CD4-positive, alpha-beta T cell (primary cell): ENCODE data around the gene KRABD2.

Experiments
- ATAC-seq: fragments of 200-7000 bp; cut with Tn5 transposase; one replicate; pipeline ENCODE4 v1.10.0; 2022; ENCODE audit warnings: mild to moderate bottlenecking; ENCODE audit not compliant: poor library complexity
- CTCF ChIA-PET: fragments of 350-600 bp; sonication (Branson Sonifier 250); formaldehyde crosslinking; loops from one replicate; lab custom pipeline; 2021; ENCODE audit warnings: antibody characterized with exemption, inconsistent platforms; lab: Charles Lee
- POLR2A ChIA-PET: fragments of 350-600 bp; sonication (Branson Sonifier 250); formaldehyde crosslinking; loops from one replicate; lab custom pipeline; 2021; ENCODE audit warnings: antibody characterized with exemption, inconsistent platforms; lab: Charles Lee
- DNase-seq, 14 experiments: peaks; one replicate each; pipeline ENCODE4 v3.0.0-alpha.2; 2013 to 2020; ENCODE audit warnings: mixed read lengths in 2 of 14
- H3K27ac ChIP-seq, 2 donors: one replicate each; pipeline versions ENCODE4 v1.5.1 to v1.7.0; 2013; ENCODE audit warnings: low read length in 2 of 2, low read depth in 1 of 2, mild to moderate bottlenecking in 1 of 2
- H3K27me3 ChIP-seq, 2 experiments: 1 replicate in 1 of 2; 2 replicates in 1 of 2; pipeline versions ENCODE4 v1.6.1 to v1.7.0; 2013; ENCODE audit warnings: low read length in 2 of 2, control low read depth in 1 of 2, mild to moderate bottlenecking in 1 of 2, moderate library complexity in 1 of 2; ENCODE audit not compliant: insufficient read depth in 2 of 2, control insufficient read depth in 1 of 2
- H3K36me3 ChIP-seq: one replicate; pipeline ENCODE4 v1.6.1; 2013; ENCODE audit warnings: low read length, control low read depth; ENCODE audit not compliant: insufficient read depth
- H3K4me1 ChIP-seq: one replicate; pipeline ENCODE4 v1.6.1; 2013; ENCODE audit warnings: low read length, control low read depth; ENCODE audit not compliant: insufficient read depth
- H3K4me3 ChIP-seq: one replicate; pipeline ENCODE4 v1.5.1; 2013; ENCODE audit warnings: mild to moderate bottlenecking, low read length, moderate library complexity
- H3K9me3 ChIP-seq, 2 experiments: 1 replicate in 1 of 2; 2 replicates in 1 of 2; pipeline versions ENCODE4 v1.6.1 to v1.7.0; 2013; ENCODE audit warnings: low read length in 2 of 2, mild to moderate bottlenecking in 2 of 2, control low read depth in 1 of 2, moderate library complexity in 1 of 2; ENCODE audit not compliant: control insufficient read depth in 1 of 2, insufficient read depth in 1 of 2
- H3K27ac Mint-ChIP-seq: one replicate; pipeline ENCODE4 v1.8.0; 2020; ENCODE audit warnings: mixed read lengths
- H3K27me3 Mint-ChIP-seq: one replicate; pipeline ENCODE4 v1.8.0; 2021; ENCODE audit warnings: mixed read lengths
- H3K36me3 Mint-ChIP-seq: one replicate; pipeline ENCODE4 v1.8.0; 2021; ENCODE audit warnings: low read depth, mixed read lengths
- H3K4me1 Mint-ChIP-seq: one replicate; pipeline ENCODE4 v1.8.0; 2021; ENCODE audit warnings: low read depth, mixed read lengths
- H3K4me3 Mint-ChIP-seq: one replicate; pipeline ENCODE4 v1.8.0; 2020; ENCODE audit warnings: mild to moderate bottlenecking, mixed read lengths
- H3K9me3 Mint-ChIP-seq: one replicate; pipeline ENCODE4 v1.8.0; 2020; ENCODE audit warnings: mixed read lengths
- CTCF ChIP-seq: fragments of 200-600 bp; IDR thresholded peaks from one replicate; pipeline ENCODE4 v1.8.0; 2022; ENCODE audit warnings: antibody characterized with exemption, mild to moderate bottlenecking
- intact Hi-C, 2 experiments: fragments of 100-400 bp; cut with DNase I in 1 of 2; cut with micrococcal nuclease in 1 of 2; formaldehyde crosslinking; loops; one replicate each; pipeline versions ENCODE4 v1.15.1 to v1.9.0; 2023 to 2025; cut with DNase I, micrococcal nuclease

KRABD2 gene

GRCh38 chr17:8412089-8412488 is 35.6 kb upstream of the KRABD2 start:
- TF ChIP-seq CTCF, result no peak
- intact Hi-C loops, result loop anchor here in 1 of 2 experiments (10.0 kb wide), 1 partner anchor 483 kb away; no protein-coding TSS in a partner anchor
- peaks cover 16% of the 10 kb centered on the region for H3K4me1 ChIP-seq
- ChIA-PET CTCF (no interaction called here), POLR2A (no interaction called here)
- no peak for DNase-seq
- Mint-ChIP-seq H3K27me3 (peaks cover 9% of the 10 kb centered on the region), H3K27ac (no peak overlapping the region), H3K4me1 (peaks cover 10% of the 10 kb centered on the region), H3K36me3 (no peaks in the 10 kb centered on the region), H3K4me3 (no peak overlapping the region), H3K9me3 (no peaks in the 10 kb centered on the region)
- ATAC-seq, result no peak
- H3K9me3 ChIP-seq, result no peaks in the 10 kb centered on the region
- H3K27ac ChIP-seq, result no peak overlapping the region
- H3K27me3 ChIP-seq, result peaks cover 0 to 7% of the 10 kb centered on the region in 2 experiments
- H3K4me3 ChIP-seq, result no peak overlapping the region
- H3K36me3 ChIP-seq, result no peaks in the 10 kb centered on the region

GRCh38 chr17:8410883-8411238 is 34.4 kb upstream of the KRABD2 start:
- DNase-seq (no peak), ATAC-seq (no peak)
- Mint-ChIP-seq H3K9me3 (no peaks in the 10 kb centered on the region), H3K27me3 (peaks cover 9% of the 10 kb centered on the region), H3K4me1 (peaks cover 10% of the 10 kb centered on the region), H3K4me3 (no peak overlapping the region), H3K27ac (no peak overlapping the region), H3K36me3 (no peaks in the 10 kb centered on the region)
- no peaks in the 10 kb centered on the region for H3K9me3 ChIP-seq
- H3K36me3 ChIP-seq, result no peaks in the 10 kb centered on the region
- ChIA-PET CTCF (interaction anchor here (1.3 to 1.6 kb wide), 3 partner anchors 26 to 336 kb away, joined by 3 to 11 read pairs (median 6); partner anchors contain the start of gene NDEL1), POLR2A (interaction anchor here (1.2 kb wide), 2 partner anchors 25 to 26 kb away, joined by 5 to 6 read pairs; partner anchors contain the start of gene NDEL1)
- no peak overlapping the region for H3K4me3 ChIP-seq
- H3K27me3 ChIP-seq, result peaks cover 0 to 7% of the 10 kb centered on the region in 2 experiments
- peaks cover 16% of the 10 kb centered on the region for H3K4me1 ChIP-seq
- no peak overlapping the region for H3K27ac ChIP-seq
- intact Hi-C loops, result loop anchor here (1.0 to 10.0 kb wide), 6 partner anchors 24 to 588 kb away; partner anchors contain the start of gene NDEL1 (in 1 of the 2)
- TF ChIP-seq CTCF, result no peak

GRCh38 chr17:8409966-8410882 is 33.7 kb upstream of the KRABD2 start:
- H3K36me3 Mint-ChIP-seq, result no peaks in the 10 kb centered on the region
- H3K4me1 Mint-ChIP-seq, result peaks cover 10% of the 10 kb centered on the region
- TF ChIP-seq CTCF, result peak; percentile 96
- H3K9me3 Mint-ChIP-seq, result no peaks in the 10 kb centered on the region
- Histone ChIP-seq H3K27ac (no peak overlapping the region), H3K4me3 (no peak overlapping the region), H3K36me3 (no peaks in the 10 kb centered on the region), H3K4me1 (peaks cover 16% of the 10 kb centered on the region), H3K9me3 (no peaks in the 10 kb centered on the region), H3K27me3 (peaks cover 0 to 7% of the 10 kb centered on the region in 2 experiments)
- H3K27me3 Mint-ChIP-seq, result peaks cover 9% of the 10 kb centered on the region
- no peak overlapping the region for H3K27ac Mint-ChIP-seq
- ATAC-seq (peak; percentile 85), DNase-seq (peak; percentile 65 to 91 (median 75))
- intact Hi-C loops, result loop anchor here (1.0 to 10.0 kb wide), 6 partner anchors 25 to 589 kb away; partner anchors contain the start of gene NDEL1 (in 1 of the 2)
- H3K4me3 Mint-ChIP-seq, result no peak overlapping the region
- POLR2A ChIA-PET, result interaction anchor here (0.9 to 1.2 kb wide), 3 partner anchors 26 to 336 kb away, joined by 5 to 6 read pairs (median 6); partner anchors contain the start of gene NDEL1
- CTCF ChIA-PET, result interaction anchor here (0.6 to 1.7 kb wide), 7 partner anchors 10 to 336 kb away, joined by 3 to 11 read pairs (median 4); partner anchors contain the start of gene NDEL1
